HS-27A (cell line): ENCODE results near the gene UPP2.

Experiments used
- DNase-seq: peaks from one replicate; pipeline ENCODE4 v3.0.0-alpha.2; 2012; ENCODE audit warnings: low read depth, missing footprints

The UPP2 gene

GRCh38 chr2:158142165-158142564 is 40.5 kb downstream of the UPP2 start:
- DNase-seq, result no peak

DNA sequence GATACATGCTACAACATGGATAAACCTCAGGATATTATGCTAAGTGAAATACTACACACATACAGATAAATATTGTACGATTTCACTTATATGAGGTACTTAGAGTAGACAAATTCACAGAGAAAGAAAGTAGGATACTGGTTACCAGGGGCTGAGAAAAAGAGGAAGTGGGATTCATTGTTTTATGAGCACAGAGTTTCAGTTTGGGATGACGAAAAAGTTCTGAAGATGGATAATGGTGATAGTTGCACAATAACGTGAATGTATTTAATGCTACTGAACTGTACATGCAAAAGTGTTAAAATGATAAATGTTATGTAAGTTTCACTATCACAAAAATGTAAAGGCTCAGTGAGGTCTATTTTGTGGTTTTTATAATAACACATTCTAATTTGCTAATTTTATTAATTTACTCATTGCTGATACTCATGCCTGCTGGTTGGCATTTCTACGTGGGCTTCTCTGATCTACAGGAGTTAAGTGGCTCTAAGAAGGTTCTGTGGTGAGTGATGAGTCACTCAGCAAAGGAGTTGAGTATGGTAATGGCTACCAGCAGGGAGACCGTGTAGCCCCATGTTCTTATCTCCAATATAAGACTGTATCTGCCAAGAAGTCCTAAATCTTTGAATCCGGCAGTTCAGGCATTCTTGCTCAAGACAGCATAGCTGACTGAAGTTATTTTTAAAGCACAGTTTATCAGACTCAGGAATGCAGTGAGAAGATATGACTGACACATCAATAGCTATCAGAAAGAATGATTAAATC is 41.1 kb downstream of the UPP2 start:
- DNase-seq, result no peak

DNA sequence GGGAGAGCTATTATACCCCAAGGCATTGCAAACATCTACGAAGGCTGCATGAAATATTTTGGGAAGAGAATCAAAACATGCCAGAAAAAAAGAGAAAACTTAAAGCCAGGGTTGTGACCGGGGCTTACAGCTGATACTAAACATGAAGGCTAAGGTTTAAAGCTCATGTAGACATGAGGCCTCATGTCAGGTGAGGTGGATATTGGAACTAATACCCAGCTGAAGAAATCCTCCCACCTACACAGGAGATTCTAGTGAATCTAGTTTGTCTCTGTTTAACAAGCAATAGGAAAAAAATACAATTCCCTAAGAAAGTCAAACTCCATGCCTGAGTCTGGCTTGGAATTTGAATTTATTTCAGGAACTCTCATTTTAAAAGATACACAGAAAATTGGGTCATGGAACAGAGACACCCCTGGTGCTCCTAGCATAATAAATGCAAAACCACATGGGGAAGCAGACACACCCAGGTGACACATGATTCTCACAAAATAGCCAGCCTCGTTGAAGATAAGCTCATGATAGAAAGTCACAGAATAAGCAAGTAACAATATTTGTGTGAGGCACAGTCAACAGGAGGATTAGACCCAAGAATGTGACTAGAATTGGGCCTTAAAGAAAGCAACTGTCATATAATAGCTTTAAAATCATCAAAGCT is 42.2 kb downstream of the UPP2 start:
- DNase-seq, result no peak

DNA sequence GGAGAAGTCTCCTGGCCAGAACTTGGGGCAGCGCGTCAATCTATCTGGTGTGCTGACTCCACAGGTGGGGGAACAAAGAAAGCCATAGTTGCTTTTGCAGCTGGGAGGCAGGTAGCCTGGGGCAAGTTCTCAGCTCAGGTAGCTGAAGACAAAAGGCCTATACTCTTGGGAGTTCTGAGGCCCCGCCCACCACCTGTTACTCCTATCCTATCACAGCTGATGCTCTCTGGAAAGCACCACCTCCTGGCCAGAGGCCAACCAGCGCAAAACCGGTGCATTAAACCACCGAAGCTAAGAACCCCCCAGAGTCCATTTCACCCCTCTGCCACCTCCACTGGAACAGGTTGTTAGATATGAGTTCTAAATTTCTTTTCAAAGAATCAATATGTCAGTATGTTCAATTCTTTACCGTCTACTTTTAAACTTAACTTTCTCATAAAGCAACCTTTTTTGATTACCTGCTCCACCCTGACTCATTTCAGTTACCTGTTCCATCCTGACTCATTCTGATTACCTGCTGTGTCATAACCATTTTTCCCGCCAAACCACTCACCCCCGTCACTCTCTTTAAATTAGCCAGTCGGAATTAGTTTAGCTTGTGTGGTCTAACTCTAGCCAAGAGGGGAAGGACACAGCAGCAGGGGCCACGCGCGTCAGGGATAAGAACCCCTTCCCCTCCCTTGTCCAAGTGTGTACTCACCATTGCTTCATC is 43.4 kb downstream of the UPP2 start:
- no peak for DNase-seq

- DNase-seq, result no peak
Measured at GRCh38 chr2:158153270-158154015, 51.8 kb downstream of the UPP2 start.

DNA sequence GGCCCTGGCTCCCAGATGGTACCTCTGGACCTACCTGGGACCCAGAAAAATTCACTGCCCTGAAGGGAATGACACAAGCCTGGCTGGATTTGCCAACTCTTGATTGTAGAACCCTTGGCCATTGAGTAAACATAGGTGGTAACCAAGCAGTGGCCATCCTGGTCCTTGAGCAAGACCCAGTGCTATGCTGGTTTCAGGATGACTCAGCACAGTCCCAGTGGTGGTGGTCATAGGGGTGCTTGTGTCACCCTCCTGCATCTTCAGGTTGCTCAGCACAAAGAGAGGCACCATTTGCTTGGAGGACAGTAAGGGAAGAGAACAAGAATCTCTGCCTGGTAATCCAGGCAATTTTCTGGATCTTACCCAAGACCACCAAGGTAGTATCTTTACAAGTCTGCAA is 52.9 kb downstream of the UPP2 start:
- DNase-seq, result no peak

GRCh38 chr2:158172719-158173118 is 71.0 kb downstream of the UPP2 start:
- no peak for DNase-seq

DNA sequence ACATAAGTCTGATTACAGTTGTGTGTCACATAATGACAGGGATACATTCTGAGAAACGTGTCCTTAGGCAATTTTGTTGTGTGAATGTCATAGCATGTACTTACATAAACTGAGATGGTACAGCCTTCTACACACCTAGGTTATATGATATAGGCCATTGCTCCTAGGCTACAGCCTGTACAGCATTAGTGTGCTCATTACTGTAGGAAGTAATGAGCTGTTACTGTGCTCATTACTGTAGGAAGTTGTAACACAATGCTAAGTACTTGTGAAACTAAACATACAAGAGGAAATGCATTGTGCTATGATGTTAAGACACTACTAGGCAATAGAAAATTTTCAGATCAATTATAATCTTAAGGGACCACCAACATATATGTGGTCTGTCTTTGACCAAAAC is 72.8 kb downstream of the UPP2 start:
- no peak for DNase-seq

DNA sequence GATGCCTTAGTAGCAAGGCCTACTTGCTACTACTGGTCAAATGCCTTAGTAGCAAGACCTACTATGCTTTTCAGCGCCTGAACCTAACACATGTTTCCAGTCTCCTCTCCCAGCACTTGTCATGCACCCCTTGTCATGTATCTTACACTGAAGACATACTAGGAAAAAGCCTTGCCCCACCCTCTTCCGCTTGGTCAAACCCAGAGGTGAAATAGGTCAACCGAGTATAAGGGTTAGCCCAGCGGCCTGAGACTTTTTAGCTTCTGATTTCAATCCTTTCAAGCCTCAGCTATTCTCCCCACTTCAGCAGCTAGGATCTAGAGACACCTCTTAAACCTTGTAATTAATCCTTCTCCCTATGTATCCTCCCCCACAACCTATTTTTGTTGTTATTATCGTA is 73.3 kb downstream of the UPP2 start:
- DNase-seq, result no peak

GRCh38 chr2:158178646-158179045 is 77.0 kb downstream of the UPP2 start:
- no peak for DNase-seq

DNA sequence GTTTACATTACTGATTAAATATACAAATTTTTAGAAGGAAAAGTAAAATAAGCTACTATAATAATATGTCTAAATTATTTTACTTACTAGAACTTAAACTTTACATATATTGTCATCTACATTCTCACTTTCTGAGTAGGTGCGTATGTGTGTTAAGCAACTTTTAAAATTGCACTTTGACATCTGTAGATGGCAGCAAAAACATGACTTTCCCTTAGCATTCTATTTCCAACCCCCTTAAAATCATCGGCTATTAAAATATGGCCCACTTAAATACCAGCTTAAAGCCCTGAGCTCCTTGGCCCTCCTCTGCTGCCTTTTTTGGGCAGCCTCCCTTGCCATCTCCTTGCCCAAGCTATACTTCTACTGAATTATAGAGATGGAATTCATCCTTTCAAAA is 78.0 kb downstream of the UPP2 start:
- DNase-seq, result no peak

GRCh38 chr2:158181171-158181570 is 79.5 kb downstream of the UPP2 start:
- no peak for DNase-seq

- no peak for DNase-seq
Measured at GRCh38 chr2:158182676-158183295, 81.1 kb downstream of the UPP2 start.

GRCh38 chr2:158184001-158184400 is 82.3 kb downstream of the UPP2 start:
- DNase-seq, result no peak

DNA sequence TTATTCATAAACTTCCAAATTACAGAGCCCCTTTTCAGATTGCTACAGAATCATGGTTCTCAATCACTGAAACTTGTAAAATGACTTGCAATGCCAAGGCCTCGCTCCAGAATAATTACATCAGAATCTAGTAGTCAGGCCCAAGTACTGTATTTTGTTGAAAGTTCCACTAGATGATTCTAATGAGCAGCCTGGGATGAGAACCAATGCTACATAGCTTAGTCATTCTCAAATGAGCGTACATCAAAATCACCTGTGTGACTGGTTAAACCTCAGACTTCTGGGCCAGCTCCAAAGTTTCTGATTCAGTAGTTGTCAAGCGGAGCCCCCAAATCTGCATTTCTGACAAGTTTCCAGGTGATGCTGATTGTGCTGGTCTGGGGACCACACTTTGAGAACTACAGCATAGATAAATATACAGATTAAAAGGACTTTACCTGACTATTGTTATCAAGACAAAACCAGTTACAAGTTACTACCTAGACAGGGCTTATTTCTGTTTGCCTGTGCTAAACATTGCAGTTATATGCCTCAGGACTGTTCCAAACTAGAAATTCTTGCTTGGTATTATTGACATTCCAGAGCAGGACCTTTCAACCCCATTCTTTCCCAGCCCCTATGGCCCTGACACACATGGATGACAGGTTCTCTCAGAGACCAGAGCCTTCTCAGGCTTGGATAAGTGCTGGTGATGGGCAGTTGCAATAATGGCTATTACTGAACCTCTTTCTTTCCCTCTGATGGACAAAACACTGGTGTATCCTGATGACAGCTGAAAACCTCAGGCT is 83.1 kb downstream of the UPP2 start:
- DNase-seq, result no peak
